ENCODE data around the gene SDHAF2. TPM values are rescaled to one million over a fixed set of nuclear protein-coding genes. Genes with fewer than 3 reads are reported as not detected.

SDHAF2 gene
- total RNA-seq, 4 donors from 2014 or later = 65.8 to 122 (median 81.4) TPM

GRCh38 chr11:61489833-61490721, 60.2 kb downstream of the SDHAF2 start:
- no peak overlapping the region for H3K4me3 ChIP-seq
- in situ Hi-C loops (cut with MboI; ENCODE audit: low pct_ligation_motif_present in 1 of 4, low pct_unique_long_range_greater_than_20kb in 1 of 4, low sequenced_read_pairs in 3 of 4) = no loop called here

GRCh38 chr11:61491736-61492395, 61.9 kb downstream of the SDHAF2 start:
- H3K27ac ChIP-seq = no peak overlapping the region
- DNase-seq = no peak
- no peak for TF ChIP-seq CTCF (IDR thresholded peaks at IDR 0.05)
- no peak for TF ChIP-seq EP300 (IDR thresholded peaks at IDR 0.05; ENCODE audit: low read depth)
- TF ChIP-seq POLR2A (IDR thresholded peaks at IDR 0.05) = no peak
- no peak for TF ChIP-seq POLR2AphosphoS5 (IDR thresholded peaks at IDR 0.05)
- no peaks in the 10 kb centered on the region for H3K9me3 ChIP-seq
- peaks cover 19 to 28% (median 22%) of the 10 kb centered on the region in 4 donors for H3K4me1 ChIP-seq
- in situ Hi-C loops (cut with MboI; ENCODE audit: low pct_ligation_motif_present in 1 of 4, low pct_unique_long_range_greater_than_20kb in 1 of 4, low sequenced_read_pairs in 3 of 4) = no loop called here
- H3K27me3 ChIP-seq = no peaks in the 10 kb centered on the region
- H3K4me3 ChIP-seq = no peak overlapping the region
- H3K36me3 ChIP-seq = no peaks in the 10 kb centered on the region
- 81% methylated on average over 3 to 12 of the region's 12 CpGs for WGBS, 2 donors (ENCODE audit: low coverage in 1 of 2)
- intact Hi-C loops (cut with DNase I; ENCODE audit: low total_unique reads) = no loop called here

More at GRCh38 chr11:61489833-61490721, 60.2 kb downstream of the SDHAF2 start:
- Histone ChIP-seq H3K9me3 (no peaks in the 10 kb centered on the region), H3K4me1 (peaks cover 19 to 28% (median 22%) of the 10 kb centered on the region in 4 donors), H3K36me3 (no peaks in the 10 kb centered on the region), H3K27ac (peak overlapping the region; percentile 2 to 51 (median 28)), H3K27me3 (no peaks in the 10 kb centered on the region)
- DNase-seq = no peak
- WGBS, 2 donors (ENCODE audit: low coverage in 1 of 2) = 28 to 52% methylated on average over 2 to 13 of the region's 13 CpGs
- no peak for TF ChIP-seq CTCF (IDR thresholded peaks at IDR 0.05)
- intact Hi-C loops (cut with DNase I; ENCODE audit: low total_unique reads) = no loop called here

- Histone ChIP-seq H3K9me3 (no peaks in the 10 kb centered on the region), H3K4me1 (peaks cover 7 to 13% (median 12%) of the 10 kb centered on the region in 4 donors), H3K36me3 (no peaks in the 10 kb centered on the region), H3K27me3 (no peaks in the 10 kb centered on the region), H3K27ac (no peak overlapping the region), H3K4me3 (no peak overlapping the region)
- DNase-seq = no peak
- no peak for TF ChIP-seq CTCF (IDR thresholded peaks at IDR 0.05)
- TF ChIP-seq EP300 (IDR thresholded peaks at IDR 0.05; ENCODE audit: low read depth) = no peak
- no peak for TF ChIP-seq POLR2A (IDR thresholded peaks at IDR 0.05)
- no peak for TF ChIP-seq POLR2AphosphoS5 (IDR thresholded peaks at IDR 0.05)
- intact Hi-C loops (cut with DNase I; ENCODE audit: low total_unique reads) = no loop called here
- 59 to 60% methylated on average over 1 to 9 of the region's 9 CpGs for WGBS, 2 donors (ENCODE audit: low coverage in 1 of 2)
- in situ Hi-C loops (cut with MboI; ENCODE audit: low pct_ligation_motif_present in 1 of 4, low pct_unique_long_range_greater_than_20kb in 1 of 4, low sequenced_read_pairs in 3 of 4) = no loop called here
These were observed 64.5 kb downstream of the SDHAF2 start for GRCh38 chr11:61494381-61494961.

Data from transverse colon (tissue), 4 donors.